NCI-H526 treated with DMSO at 0.1 percent for 48 hours (cell line): ENCODE measurements around the gene ITGAD.
"Not testable (repeated sequence)": the region's sequence is repeated elsewhere in the genome, so short reads cannot be mapped to it uniquely, and the experiment has no call there.

Experiments
- DNase-seq: peaks from one replicate; lab custom pipeline; 2025; lab: John Stamatoyannopoulos, UW

Gene ITGAD

DNA sequence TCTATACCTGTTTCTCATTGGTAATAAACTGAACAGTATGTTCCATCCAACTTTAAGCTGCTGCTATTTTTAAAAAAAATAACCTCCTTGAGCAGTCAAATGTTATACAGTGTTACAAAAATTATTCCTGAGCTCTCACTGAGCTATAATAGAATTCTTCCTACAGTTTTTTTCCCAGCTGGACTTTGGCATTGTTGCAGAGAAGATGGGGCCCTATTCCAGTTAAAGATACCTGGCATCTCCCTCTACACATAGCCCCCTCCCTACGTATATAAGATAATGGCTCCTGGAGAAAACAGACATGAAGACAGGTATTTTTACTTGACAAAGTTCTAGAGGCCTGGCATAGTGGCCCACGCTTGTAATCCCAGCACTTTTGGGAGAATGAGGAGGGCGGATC, 36.7 kb downstream of the ITGAD start:
- DNase-seq, result no peak

DNA sequence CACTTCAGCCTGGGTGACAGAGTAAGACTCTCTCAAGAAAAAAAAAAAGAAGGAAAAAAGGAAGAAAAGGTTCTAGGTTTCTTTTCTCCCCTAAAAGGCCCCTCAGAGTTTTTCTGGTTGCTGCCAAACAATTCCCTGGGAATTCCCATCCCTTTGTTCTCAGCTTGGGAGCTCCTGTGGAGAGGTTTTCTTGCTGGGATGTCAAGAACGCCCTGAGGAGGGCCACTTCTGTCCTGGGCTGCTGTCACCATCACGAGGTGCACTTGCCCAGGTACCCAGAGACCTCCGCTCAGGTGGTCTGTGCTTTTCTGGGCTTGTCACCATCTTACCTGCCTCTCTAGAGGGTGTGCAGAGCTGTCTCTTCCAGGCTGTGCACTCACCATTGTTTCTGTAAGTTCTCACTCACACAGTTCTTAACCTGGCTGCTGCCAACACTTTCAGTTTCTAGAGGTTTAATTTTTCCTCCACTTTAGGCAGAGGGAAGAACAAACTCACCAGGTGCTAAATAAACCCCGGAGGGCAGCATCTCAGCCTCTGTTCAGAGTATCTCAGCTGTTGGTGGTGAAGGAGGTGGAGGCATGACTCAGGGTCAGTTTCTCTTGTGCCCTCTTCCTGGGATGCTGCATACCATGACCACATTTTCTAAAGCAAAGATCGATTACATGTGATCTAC, 37.4 kb downstream of the ITGAD start:
- no peak for DNase-seq

DNA sequence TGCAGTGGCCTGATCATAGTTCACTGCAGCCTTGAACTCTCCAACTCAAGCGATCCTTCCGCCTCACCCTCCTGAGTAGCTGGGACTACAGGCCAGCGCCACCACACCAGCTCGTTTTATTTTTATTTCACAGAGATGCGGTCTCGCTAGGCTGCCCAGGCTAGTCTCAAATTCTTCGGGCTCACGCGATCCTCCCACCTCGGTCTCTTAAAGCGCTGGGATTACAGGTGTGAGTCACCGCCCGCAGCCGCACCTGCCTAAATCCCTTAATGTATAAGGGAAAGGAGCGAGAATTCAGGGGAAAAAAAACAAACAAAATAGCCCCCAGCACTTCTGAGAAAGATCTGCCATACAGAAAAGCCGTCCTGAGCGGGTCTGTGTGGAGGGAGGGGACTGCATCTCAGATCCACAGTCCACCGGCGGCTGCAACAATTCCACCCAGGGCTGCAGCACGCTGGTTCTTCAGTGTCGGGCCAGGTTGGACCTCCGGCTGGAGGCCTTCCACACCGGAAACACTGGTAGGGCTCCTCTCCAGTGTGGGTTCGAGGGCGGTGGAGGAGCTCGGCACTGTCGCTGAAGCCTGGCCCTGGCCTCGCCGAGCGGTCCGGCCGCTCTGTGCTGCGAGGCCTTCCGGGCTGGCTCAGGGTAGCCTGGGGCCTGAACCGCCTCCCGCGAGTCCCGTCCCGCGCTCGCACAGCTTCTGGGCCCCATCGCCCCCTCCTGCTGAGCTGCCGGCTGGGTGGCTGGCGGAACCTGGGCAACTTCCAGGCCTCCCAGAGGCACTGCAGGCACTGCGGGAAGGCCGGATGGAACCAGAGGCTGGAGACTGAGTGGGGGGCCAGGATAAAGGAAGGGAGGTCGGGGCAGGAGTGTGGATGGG, 42.4 kb downstream of the ITGAD start:
- no peak for DNase-seq

DNA sequence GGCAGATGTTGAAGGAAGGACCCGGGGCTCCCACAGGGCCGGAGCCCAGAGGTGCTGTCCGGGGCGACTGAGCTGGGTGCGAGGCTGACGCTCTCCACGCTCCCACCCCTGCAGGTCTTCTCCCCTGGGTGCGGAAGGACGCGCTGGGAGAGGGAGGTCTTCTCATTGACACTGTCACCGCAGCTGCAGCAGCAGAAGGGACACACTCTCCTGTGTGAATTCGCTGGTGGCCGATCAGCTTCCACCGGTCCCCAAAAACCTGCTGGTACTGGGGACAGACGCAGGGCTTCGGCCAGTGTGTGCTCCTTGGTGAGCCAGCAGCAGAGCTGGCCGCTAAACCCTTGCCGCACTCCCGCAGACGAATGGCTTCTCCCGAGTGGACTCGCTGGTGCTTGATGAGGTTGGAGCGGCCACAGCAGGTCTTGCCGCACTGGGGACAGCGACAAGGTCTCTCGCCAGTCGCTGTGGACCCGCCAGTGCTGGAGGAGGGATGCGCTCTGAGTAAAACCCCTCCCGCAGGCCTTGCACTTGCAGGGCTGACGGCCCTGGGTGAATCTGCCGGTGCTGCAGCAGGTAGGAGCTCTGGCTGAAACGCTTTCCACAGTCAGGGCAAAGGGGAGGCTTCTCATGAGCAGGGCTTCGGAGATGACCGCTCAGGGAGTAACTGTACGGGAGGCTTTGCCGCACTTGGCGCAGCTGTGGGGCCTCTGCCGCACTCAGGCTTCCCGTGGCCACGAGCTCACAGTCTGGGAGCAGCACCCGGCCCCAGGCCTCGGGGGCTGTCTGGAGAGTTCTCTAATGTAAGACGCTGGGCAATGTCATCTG, 43.3 kb downstream of the ITGAD start:
- DNase-seq, result no peak

DNA sequence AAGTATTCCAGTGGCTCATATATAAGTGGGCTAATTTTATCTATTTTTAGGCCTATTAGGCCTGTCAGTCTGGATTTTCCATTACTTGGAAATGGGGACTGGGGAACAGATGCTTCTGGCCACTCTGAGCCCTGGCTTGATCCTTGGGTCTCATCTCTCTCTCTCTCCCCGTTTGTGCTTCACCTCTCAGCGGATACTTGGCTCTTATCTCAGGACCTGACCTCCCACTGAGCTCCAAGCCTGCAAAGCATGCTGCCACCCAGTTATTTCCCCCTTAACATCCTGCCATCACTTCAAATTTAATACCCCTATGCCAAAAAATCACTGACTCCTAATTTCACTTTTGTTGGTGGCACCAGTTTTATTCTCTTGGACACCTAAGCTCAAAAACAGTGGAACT, 45.3 kb downstream of the ITGAD start:
- no peak for DNase-seq

DNA sequence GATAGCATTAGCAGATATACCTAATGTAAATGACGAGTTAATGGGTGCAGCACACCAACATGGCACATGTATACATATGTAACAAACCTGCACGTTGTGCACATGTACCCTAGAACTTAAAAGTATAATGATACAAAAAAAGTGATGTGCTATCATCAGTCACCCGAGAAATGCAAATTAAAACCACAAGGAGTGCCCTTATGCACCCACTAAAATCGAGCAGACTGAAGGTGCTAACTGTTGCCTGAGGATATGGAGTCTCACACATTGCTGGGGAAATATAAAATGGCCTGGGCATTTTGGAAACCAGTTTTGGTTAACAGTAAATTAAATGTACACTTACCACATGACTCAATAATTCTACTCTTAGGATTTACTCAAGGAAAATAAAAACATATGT, 45.9 kb downstream of the ITGAD start:
- not testable (repeated sequence) for DNase-seq

DNA sequence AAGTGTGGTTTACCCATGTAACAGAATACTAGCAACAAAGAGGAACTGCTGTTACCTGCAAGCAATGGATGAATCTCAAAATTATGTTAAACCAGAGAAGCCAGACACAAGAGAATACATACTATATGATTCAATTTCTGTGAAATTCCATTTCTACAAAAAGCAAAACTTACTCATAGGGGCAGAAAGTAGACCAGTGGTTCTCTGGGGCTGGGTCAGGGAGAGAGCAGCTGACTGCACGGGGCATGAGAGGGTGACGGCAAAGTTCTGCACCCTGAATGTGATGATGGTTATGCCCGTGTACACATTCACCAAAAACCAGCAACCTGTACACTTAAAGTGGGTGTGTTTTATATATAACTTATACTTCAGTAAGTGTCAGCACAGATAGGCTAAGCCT, 46.4 kb downstream of the ITGAD start:
- no peak for DNase-seq

DNA sequence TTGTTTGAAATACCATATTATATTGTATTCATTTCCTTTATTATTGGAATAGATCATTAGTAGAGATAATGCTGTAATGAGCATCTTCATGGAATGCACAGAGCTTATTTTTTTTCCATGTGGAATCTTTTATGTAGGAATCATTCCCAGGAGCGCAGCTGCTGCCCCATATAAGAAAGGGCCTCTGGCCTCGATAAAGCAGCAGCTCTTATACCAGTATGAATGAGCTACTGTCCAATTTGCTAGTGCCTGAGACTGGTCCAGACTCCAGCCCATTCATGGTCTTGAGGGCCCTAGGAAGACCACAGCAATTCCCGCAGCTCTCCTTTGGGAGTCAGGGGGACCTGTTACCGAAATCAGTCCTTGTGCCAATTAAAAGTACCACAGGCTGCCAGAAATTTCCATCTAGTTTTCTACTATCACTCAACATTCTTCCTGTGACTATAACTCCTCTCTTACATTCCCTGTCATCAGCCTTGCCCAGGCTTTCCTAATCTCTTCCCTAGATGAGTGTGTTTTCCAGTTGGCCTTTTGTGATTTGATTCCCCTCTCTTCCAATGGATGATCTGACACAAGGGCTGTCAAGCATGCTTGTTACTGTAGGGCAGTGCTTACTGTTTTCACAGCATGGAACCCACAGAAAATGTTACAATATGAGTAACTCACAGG, 47.5 kb downstream of the ITGAD start:
- no peak for DNase-seq

DNA sequence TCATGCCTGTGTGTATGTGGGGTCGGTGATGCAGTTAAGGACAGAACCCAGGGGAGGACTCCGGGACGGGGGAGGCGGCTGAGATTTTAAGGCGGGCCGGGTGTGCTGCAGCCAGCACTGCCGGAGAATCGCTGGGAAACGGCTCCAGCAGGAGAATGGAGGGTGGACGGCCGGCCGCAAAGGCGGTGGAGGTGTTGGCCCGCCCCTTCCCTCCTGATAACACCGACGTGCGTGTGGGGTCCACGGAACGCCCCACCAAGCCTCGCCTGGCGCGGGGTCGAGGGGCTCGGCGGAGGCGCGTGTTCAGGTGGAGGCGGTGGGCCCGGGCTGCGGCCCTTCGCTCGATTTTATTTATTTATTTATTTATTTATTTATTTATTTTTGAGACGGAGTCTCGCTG, 48.8 kb downstream of the ITGAD start:
- no peak for DNase-seq

DNA sequence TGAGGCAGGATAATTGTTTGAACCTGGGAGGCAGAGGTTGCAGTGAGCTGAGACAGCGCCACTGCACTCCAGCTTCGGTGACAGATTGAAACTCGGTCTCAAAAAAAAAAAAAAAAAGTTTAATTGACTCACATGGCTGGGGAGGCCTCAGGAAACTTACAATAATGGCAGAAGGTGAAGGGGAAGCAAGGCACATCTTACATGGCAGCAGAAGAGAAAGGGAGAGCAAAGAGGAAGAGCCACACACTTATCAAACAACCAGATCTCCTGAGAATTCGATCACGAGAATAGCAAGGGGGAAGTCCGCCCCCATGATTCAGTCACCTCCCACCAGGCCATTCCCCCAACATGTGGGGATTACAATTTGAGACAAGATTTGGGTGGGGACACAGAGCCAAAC, 52.8 kb downstream of the ITGAD start:
- not testable (repeated sequence) for DNase-seq

DNA sequence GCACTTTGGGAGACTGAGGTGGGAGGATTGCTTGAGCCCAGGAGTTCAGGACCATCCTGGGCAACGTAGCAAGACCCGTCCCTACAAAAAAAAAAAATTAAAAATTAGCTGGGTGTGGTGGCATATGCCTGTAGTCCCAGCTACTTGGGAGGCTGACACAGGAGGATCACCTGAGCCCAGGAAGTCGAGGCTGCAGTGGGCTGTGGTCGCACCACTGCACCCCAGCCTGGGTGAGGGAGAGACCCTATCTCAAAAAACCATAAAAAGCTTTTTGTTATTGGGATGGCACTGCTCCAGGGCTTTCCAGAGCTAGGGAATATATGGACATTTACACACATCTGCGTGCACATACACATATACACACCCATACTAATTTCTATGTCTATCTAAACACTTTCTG, 58.1 kb downstream of the ITGAD start:
- DNase-seq, result no peak

DNA sequence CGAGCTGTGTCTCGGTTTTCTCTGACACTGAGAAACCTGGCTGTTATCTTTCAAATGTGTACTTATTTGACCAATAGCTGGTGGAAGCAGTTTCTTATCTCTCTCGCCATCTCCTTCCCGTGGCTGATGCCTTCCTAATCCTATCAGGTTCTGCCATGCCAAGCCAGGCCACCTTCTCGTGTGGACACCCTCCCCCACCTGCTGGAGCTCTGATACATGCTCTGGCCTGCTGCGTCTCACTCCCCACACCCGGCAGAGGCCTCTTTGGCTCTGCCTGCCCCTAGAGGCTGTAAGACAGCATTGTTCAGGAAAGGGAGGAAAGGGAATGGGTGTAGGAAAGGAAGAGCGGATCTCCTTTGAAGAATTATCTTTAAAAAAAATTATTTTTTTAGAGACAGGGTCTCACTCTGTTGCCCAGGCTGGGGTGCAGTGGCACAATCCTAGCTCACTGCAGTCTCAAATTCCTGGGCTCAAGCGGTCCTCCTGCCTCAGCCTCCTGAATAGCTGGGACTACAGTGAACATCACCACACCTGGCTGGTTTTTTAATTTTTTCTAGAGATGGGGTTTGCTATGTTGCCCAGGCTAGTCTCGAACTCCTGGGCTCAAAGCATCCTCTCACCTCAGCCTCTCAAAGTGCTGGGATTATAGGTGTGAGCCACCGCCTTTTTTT, 58.7 kb downstream of the ITGAD start:
- peak; percentile 32 for DNase-seq

DNA sequence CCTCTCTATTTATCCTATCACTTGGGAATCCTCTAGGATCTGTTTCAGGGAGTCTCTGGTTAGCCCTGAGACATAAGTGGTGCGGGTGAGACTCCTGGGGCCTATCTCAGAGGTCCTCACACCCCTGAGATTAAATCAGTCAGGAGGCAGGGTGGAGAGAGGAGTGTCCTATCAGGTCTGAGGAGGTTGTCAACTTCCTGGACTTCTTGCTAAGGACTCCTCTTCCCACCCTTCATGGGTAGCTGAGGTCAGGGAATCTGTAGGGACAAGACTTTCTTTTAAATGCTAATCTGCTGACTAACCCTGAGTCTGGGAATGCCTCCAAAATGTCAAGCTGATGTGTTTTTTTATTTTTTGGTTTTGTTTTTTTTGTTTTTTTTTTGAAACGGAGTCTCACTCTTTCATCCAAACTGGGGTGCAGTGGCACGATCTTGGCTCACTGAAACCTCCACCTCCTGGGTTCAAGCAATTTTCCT, 59.5 kb downstream of the ITGAD start:
- DNase-seq, result no peak

DNA sequence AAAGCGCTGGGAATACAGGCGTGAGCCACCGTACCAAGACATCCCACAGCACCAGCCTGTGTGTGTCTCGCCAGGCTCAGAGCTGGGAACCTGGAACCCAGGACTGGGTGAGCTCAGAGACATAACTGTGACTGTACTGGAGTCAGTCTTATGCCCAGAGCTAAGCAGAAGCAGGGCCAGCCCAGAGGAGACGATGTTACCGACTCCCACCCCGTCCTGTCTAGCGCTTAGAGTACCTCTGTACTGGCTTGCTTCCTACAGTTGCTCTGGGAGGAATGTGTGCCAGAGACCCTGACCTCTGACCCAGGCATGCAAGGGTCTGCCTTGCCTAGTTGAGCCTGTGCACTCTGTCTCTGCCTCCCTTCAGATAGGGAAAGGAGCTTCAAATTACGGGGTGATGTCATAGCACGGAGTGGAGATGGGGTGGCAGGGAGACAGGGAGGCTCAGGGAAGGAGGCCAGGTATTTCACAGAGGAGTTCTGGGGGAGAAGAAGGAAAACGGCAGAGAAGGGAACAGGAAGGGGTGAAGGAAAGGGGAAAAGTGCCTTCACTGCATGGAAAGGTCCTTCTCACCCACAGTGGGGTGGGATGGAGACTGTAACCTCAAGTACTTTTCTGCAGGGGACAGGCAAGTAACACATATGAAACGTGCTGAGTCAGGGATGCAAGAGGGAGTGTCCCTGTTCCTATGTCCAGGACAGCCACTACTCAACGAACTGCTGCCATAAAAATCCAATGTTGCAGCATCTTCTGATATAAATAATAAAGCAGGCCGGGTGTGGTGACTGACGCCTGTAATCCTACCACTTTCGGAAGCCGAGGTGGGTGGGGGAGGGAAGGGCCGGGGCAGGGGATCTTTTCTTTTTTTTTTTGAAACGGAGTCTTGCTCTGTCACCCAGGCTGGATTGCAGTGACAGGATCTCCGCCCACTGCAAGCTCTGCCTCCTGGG, 60.4 kb downstream of the ITGAD start:
- DNase-seq, result no peak

DNA sequence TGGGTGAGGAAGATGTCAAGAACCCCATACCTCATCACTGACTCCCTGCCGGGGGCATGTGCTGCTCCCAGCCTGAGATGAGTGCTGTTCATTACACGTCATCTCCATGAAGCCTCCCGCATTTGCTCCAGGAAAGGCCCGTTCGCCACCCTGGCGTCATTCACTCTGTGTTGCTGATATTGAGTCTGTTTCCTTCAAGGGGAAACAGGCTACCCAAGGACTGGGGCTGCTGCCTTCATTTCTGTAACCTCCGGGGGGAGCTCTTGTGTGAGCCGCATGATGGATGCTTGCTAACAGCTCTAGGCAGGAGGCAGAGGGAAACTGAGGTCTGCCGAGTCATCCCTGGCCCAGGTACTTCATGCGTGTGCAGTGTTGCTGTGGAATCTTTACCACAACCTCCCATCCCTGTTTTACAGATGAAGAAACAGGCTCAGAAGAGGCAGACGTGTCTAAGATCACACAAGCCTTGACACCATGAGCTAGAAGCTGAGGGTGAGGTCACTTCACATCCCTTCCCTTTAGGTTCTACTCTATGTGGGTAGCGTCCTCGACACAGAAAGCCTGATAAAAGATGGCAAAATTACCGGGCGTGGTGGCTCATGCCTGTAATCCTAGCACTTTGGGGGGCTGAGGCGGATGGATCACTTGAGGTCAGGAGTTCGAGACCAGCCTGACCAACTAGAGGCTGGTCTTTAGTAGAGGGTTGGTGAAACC, 62.6 kb downstream of the ITGAD start:
- DNase-seq, result no peak

DNA sequence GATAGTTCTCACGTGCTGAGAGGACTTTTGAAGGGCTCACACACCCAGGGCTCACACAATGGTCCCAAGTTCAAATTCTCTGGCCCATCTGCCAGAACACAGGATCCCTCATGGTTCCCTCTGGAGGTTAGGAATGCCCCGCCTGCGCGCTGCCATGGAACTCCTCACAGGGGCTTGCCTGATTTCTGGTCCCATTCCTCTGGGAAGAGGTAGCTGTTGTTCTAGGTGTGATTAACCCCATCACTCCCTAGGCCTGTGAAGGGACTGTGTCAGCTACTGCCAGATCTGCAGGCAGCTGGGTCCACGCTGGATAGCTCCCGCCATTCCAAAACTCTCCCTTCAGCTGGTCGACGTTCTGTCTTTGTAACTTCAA, 63.8 kb downstream of the ITGAD start:
- no peak for DNase-seq

DNA sequence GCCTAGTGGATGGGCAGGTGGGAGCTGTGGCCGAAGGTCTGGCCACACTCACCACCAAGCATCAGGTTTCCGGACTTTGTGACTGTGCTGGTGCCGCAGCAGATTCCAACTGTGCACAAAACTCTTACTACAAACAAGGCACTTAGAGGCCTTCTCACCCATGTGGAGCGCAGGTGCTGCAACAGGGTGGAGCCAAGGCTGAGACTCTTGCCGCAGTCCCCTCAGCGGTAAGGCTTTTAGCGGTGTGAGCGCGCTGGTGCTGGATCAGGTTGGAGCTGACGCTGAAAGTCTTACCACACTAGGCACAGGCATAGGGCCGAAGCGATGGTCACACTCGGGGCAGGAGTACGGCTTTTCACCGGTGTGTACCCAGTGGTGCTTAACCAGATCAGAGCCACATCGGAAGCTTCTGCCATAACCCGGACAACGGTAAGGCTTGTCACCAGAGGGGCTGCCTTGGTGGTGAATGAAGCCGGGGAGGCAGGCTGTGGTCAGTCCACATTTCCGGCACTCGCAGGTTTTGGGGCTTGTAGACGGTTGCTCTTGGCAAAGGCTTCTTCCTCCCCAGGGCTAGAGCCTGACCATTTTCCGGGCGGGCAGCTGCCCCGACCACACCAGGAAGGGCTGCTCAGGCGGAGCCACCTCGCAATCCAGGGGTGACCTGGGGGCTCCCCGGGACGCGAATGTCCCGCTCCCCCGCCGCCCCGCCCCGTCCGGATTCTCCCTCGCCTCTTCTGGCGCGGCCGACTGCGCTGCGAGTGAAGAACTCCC, 65.1 kb downstream of the ITGAD start:
- DNase-seq, result peak; percentile 24

DNA sequence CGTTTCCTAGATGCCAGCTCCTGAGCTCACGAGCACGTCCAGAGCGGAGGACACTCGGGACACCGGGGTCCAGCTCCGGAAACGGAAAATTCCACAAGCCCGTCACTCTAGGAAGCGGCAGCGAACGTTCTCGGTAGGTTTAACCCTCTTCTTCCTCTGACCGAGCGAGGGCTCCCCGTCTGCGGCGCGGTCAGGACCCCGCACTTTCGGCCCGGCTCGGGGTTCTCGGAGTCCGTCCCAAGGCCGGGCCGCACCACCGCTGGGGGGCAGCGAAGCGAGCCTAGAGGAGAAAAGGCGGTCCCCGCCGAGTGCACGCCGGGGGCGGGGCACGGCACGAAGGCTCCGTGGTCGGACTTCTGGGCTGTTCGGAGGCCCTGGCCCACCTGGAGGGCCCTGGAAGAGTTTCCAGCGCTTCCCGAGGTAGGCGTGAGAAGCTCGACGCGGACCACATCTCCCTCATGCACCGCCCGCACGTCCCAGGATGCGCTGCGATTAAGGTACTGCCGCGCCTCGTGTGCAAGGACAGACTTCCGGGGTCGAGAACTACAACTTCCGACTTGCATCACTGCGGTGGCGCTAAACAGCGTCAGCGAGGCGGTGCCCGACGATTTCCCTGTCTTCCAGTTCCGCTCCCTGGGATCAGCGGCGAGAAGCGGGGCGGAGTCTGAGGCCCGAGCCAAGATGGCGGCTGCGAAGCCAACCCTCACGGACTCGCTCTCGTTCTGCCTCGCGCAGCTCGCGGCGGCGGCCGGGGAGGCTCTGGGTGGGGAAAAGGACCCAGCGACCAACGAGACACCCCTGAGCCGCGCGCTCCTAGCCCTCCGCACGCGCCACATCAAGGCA, 65.9 kb downstream of the ITGAD start, which contains the start of gene ARMC5:
ARMC5 (plus strand) TSS at position 658 of the 843 bp plus-strand sequence; CDS start at position 682, 24 bp downstream.
- peak; percentile 95 for DNase-seq
